Activated T-helper 1 cell treated with Interleukin-2 at 50 U/mL for 16 hours (primary cell): ENCODE data around the gene MLC1.

Experiments
- DNase-seq: peaks from one replicate; pipeline ENCODE4 v3.0.0-alpha.2; 2020; ENCODE audit warnings: low read depth

Gene MLC1

GRCh38 chr22:50058061-50058905 lies 26.9 kb downstream of the MLC1 start, which contains the start of gene TTLL8:
TSS of gene TTLL8 (minus strand) at chr22:50058298.
- no peak for DNase-seq

- no peak for DNase-seq
These were observed 27.8 kb downstream of the MLC1 start for GRCh38 chr22:50057278-50058060.

GRCh38 chr22:50056214-50056972 lies 28.8 kb downstream of the MLC1 start:
- no peak for DNase-seq

GRCh38 chr22:50053861-50054260 lies 31.4 kb downstream of the MLC1 start:
- no peak for DNase-seq

GRCh38 chr22:50051930-50052329 lies 33.3 kb downstream of the MLC1 start:
- DNase-seq: no peak

- DNase-seq: no peak
These were observed 35.7 kb downstream of the MLC1 start for GRCh38 chr22:50049299-50050195.

- no peak for DNase-seq
These were observed 36.4 kb downstream of the MLC1 start for GRCh38 chr22:50048836-50049235.

GRCh38 chr22:50048061-50048765 lies 37.0 kb downstream of the MLC1 start:
- no peak for DNase-seq

GRCh38 chr22:50047346-50047745 lies 37.9 kb downstream of the MLC1 start:
- DNase-seq: no peak

- DNase-seq: no peak
These were observed 38.6 kb downstream of the MLC1 start for GRCh38 chr22:50046481-50047245.

- DNase-seq: no peak
These were observed 39.2 kb downstream of the MLC1 start for GRCh38 chr22:50046019-50046415.

- DNase-seq: no peak
These were observed 39.8 kb downstream of the MLC1 start for GRCh38 chr22:50045211-50046018.

GRCh38 chr22:50044485-50045118 lies 40.6 kb downstream of the MLC1 start:
- DNase-seq: no peak

- no peak for DNase-seq
These were observed 43.7 kb downstream of the MLC1 start for GRCh38 chr22:50041361-50042065.

GRCh38 chr22:50040717-50041116 lies 44.5 kb downstream of the MLC1 start:
- no peak for DNase-seq

- DNase-seq: no peak
These were observed 45.4 kb downstream of the MLC1 start for GRCh38 chr22:50039669-50040443.
